ENCODE measurements around the gene ADAM33.

Gene ADAM33

DNA sequence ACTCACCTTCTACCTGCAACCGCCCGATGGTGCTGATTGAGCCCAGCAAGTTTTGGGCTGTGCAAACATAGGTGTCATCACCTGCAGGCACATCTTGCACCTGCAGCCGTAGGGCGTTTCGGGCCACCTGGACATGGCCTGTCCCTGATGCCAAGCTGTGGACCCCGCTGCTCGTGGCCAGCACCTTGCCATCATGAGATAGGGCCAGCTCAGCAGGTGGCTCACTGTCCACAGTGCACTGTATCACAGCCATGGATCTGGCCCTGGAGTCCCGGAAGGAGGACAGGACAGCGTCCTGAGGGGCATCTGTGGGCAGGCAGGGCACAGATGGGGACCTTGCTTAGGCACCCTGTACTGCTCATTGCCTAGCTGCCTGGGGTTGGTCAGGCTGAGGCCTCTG lies 10.1 kb upstream of the ADAM33 start:
- CTCF ChIA-PET, result no interaction called here
- TF ChIP-seq, protein P1, sequence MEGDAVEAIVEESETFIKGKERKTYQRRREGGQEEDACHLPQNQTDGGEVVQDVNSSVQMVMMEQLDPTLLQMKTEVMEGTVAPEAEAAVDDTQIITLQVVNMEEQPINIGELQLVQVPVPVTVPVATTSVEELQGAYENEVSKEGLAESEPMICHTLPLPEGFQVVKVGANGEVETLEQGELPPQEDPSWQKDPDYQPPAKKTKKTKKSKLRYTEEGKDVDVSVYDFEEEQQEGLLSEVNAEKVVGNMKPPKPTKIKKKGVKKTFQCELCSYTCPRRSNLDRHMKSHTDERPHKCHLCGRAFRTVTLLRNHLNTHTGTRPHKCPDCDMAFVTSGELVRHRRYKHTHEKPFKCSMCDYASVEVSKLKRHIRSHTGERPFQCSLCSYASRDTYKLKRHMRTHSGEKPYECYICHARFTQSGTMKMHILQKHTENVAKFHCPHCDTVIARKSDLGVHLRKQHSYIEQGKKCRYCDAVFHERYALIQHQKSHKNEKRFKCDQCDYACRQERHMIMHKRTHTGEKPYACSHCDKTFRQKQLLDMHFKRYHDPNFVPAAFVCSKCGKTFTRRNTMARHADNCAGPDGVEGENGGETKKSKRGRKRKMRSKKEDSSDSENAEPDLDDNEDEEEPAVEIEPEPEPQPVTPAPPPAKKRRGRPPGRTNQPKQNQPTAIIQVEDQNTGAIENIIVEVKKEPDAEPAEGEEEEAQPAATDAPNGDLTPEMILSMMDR (conservative IDR thresholded peaks at IDR 0.05; ENCODE audit: low read depth), result no peak
- no peak overlapping the region for H3K27ac ChIP-seq
- POLR2A ChIA-PET (ENCODE audit: low non-redundant PET), result no interaction called here
- no peak for DNase-seq (ENCODE audit: low spot score)

GRCh38 chr20:3691306-3691705 lies 9.5 kb upstream of the ADAM33 start:
- CTCF ChIA-PET, result no interaction called here
- TF ChIP-seq, protein P1 (conservative IDR thresholded peaks at IDR 0.05; ENCODE audit: low read depth), result no peak
- H3K27ac ChIP-seq, result no peak overlapping the region
- POLR2A ChIA-PET (ENCODE audit: low non-redundant PET), result no interaction called here
- DNase-seq (ENCODE audit: low spot score), result no peak

- CTCF ChIA-PET, result interaction anchor here (0.8 to 1.1 kb wide), 2 partner anchors 14 to 20 kb away, joined by 3 to 7 read pairs; no protein-coding TSS in a partner anchor
- DNase-seq (ENCODE audit: low spot score), result no peak
- POLR2A ChIA-PET (ENCODE audit: low non-redundant PET), result no interaction called here
- no peak overlapping the region for H3K27ac ChIP-seq
- TF ChIP-seq, protein P1 (conservative IDR thresholded peaks at IDR 0.05; ENCODE audit: low read depth), result no peak
These were observed 8.6 kb upstream of the ADAM33 start for GRCh38 chr20:3690413-3690812.

GRCh38 chr20:3689978-3690377 lies 8.2 kb upstream of the ADAM33 start:
- POLR2A ChIA-PET (ENCODE audit: low non-redundant PET), result no interaction called here
- CTCF ChIA-PET, result interaction anchor here (0.8 to 1.1 kb wide), 2 partner anchors 13 to 20 kb away, joined by 3 to 7 read pairs; no protein-coding TSS in a partner anchor
- DNase-seq (ENCODE audit: low spot score), result no peak
- no peak overlapping the region for H3K27ac ChIP-seq
- TF ChIP-seq, protein P1 (conservative IDR thresholded peaks at IDR 0.05; ENCODE audit: low read depth), result no peak

GRCh38 chr20:3687655-3688054 lies 5.8 kb upstream of the ADAM33 start:
- peak overlapping the region; percentile 69 for H3K27ac ChIP-seq
- DNase-seq (ENCODE audit: low spot score), result peak; percentile 57
- POLR2A ChIA-PET (ENCODE audit: low non-redundant PET), result no interaction called here
- TF ChIP-seq, protein P1 (conservative IDR thresholded peaks at IDR 0.05; ENCODE audit: low read depth), result no peak
- CTCF ChIA-PET, result interaction anchor here (0.6 to 2.4 kb wide), 3 partner anchors 11 to 98 kb away, joined by 3 to 10 read pairs (median 7); no protein-coding TSS in a partner anchor

GRCh38 chr20:3686867-3687321 lies 5.1 kb upstream of the ADAM33 start:
- CTCF ChIA-PET, result interaction anchor here (0.6 to 2.4 kb wide), 3 partner anchors 10 to 97 kb away, joined by 3 to 10 read pairs (median 7); no protein-coding TSS in a partner anchor
- POLR2A ChIA-PET (ENCODE audit: low non-redundant PET), result no interaction called here
- TF ChIP-seq, protein P1 (conservative IDR thresholded peaks at IDR 0.05; ENCODE audit: low read depth), result no peak
- DNase-seq (ENCODE audit: low spot score), result peak; percentile 63
- peak overlapping the region; percentile 69 for H3K27ac ChIP-seq
